Uterus (tissue), 4 donors: ENCODE results near the gene HS3ST2. TPM values are rescaled to one million over a fixed set of nuclear protein-coding genes. Genes with fewer than 3 reads are reported as not detected.

Source experiments
- DNase-seq, 2 donors: peaks; one replicate each; pipeline ENCODE4 v3.0.0-alpha.2; 2019 to 2020
- H3K27ac ChIP-seq, 2 donors: fragments of 200-600 bp; sonication (generic); 1 replicate in 1 of 2; 2 replicates in 1 of 2; pipeline ENCODE4 v1.5.1; 2016 to 2018
- H3K27me3 ChIP-seq, 2 donors: fragments of 200-600 bp; sonication (generic); one replicate each; pipeline ENCODE4 v1.5.1; 2018 to 2019; ENCODE audit warnings: control low read depth in 1 of 2
- H3K36me3 ChIP-seq, 2 donors: fragments of 200-600 bp; sonication (generic); one replicate each; pipeline ENCODE4 v1.5.1; 2019; ENCODE audit warnings: control low read depth in 1 of 2
- H3K4me1 ChIP-seq, 2 donors: fragments of 200-600 bp; sonication (generic); one replicate each; pipeline ENCODE4 v1.5.1; 2018 to 2019; ENCODE audit warnings: control low read depth in 1 of 2
- H3K4me3 ChIP-seq, 2 donors: fragments of 200-600 bp; sonication (generic); 1 replicate in 1 of 2; 2 replicates in 1 of 2; pipeline ENCODE4 v1.5.1; 2018 to 2019; ENCODE audit warnings: mild to moderate bottlenecking in 1 of 2
- H3K9me3 ChIP-seq, 2 donors: fragments of 200-600 bp; sonication (generic); one replicate each; pipeline ENCODE4 v1.5.1; 2019; ENCODE audit warnings: control low read depth in 1 of 2
- CTCF ChIP-seq, 4 experiments: fragments of 200-600 bp in 2 of 4; fragments of 450-650 bp in 2 of 4; sonication (generic) in 2 of 4; IDR thresholded peaks; one replicate each; pipeline ENCODE4 v1.5.1; 2016 to 2019; ENCODE audit warnings: antibody characterized with exemption in 4 of 4, mild to moderate bottlenecking in 2 of 4, moderate library complexity in 1 of 4
- POLR2A ChIP-seq, 2 donors: fragments of 450-650 bp; IDR thresholded peaks; one replicate each; pipeline ENCODE4 v1.6.1; 2016; ENCODE audit warnings: antibody characterized with exemption in 2 of 2, mild to moderate bottlenecking in 1 of 2, moderate library complexity in 1 of 2
- intact Hi-C: fragments of 100-400 bp; cut with DNase I; formaldehyde crosslinking; loops from one replicate; pipeline ENCODE4 v1.15.1; 2023; ENCODE audit warnings: low total_unique reads
- total RNA-seq, 4 donors: library from RNA; depleted of rRNA in 3 of 4; stranded (reverse); fragments of >200 nt in 3 of 4; gene quantifications; one replicate each; pipeline versions ENCODE4 v1.1.0 to v1.2.4, GENCODE V29; 2014 to 2023
- donor health status: DM: yes; HTN: yes; CAD: no.

The HS3ST2 gene
- total RNA-seq, 4 donors from 2014 or later, result 1.2 TPM; not detected in 3

- DNase-seq, result peak in 1 of 2 donors; percentile 15
- Histone ChIP-seq H3K27ac (no peak overlapping the region), H3K9me3 (no peaks in the 10 kb centered on the region), H3K36me3 (no peaks in the 10 kb centered on the region), H3K4me3 (no peak overlapping the region), H3K27me3 (no peaks in the 10 kb centered on the region), H3K4me1 (no peaks in the 10 kb centered on the region)
- intact Hi-C loops, result no loop called here
- TF ChIP-seq CTCF (IDR thresholded peaks at IDR 0.05) (no peak), POLR2A (IDR thresholded peaks at IDR 0.05) (no peak)
Observed at GRCh38 chr16:22948058-22948602, 134.2 kb downstream of the HS3ST2 start.

- peak; percentile 59 to 63 for DNase-seq
- intact Hi-C loops, result no loop called here
- peak; percentile 61 to 74 (median 72) for TF ChIP-seq CTCF (IDR thresholded peaks at IDR 0.05)
- TF ChIP-seq POLR2A (IDR thresholded peaks at IDR 0.05), result no peak
Observed at GRCh38 chr16:22948603-22949368, 134.8 kb downstream of the HS3ST2 start.

GRCh38 chr16:22955461-22956070 lies 141.6 kb downstream of the HS3ST2 start:
- intact Hi-C loops, result no loop called here
- H3K4me3 ChIP-seq, result no peak overlapping the region
- DNase-seq, result peak in 1 of 2 donors; percentile 15
- no peaks in the 10 kb centered on the region for H3K9me3 ChIP-seq
- H3K27ac ChIP-seq, result no peak overlapping the region
- H3K36me3 ChIP-seq, result no peaks in the 10 kb centered on the region
- no peaks in the 10 kb centered on the region for H3K27me3 ChIP-seq
- TF ChIP-seq POLR2A (IDR thresholded peaks at IDR 0.05) (no peak), CTCF (IDR thresholded peaks at IDR 0.05) (no peak)
- H3K4me1 ChIP-seq, result no peaks in the 10 kb centered on the region

More at GRCh38 chr16:22948603-22949368, 134.8 kb downstream of the HS3ST2 start:
- H3K9me3 ChIP-seq, result no peaks in the 10 kb centered on the region
- no peak overlapping the region for H3K4me3 ChIP-seq
- no peaks in the 10 kb centered on the region for H3K36me3 ChIP-seq
- H3K27ac ChIP-seq, result no peak overlapping the region
- H3K4me1 ChIP-seq, result no peaks in the 10 kb centered on the region
- H3K27me3 ChIP-seq, result no peaks in the 10 kb centered on the region

GRCh38 chr16:22961206-22961605 lies 147.2 kb downstream of the HS3ST2 start:
- no peaks in the 10 kb centered on the region for H3K27me3 ChIP-seq
- no peak for DNase-seq
- intact Hi-C loops, result no loop called here
- no peak overlapping the region for H3K4me3 ChIP-seq
- no peak overlapping the region for H3K27ac ChIP-seq
- TF ChIP-seq CTCF (IDR thresholded peaks at IDR 0.05), result no peak
- no peak for TF ChIP-seq POLR2A (IDR thresholded peaks at IDR 0.05)
- no peaks in the 10 kb centered on the region for H3K4me1 ChIP-seq
- H3K9me3 ChIP-seq, result no peaks in the 10 kb centered on the region
- H3K36me3 ChIP-seq, result no peaks in the 10 kb centered on the region

- no peak overlapping the region for H3K27ac ChIP-seq
- no peaks in the 10 kb centered on the region for H3K9me3 ChIP-seq
- intact Hi-C loops, result no loop called here
- H3K4me1 ChIP-seq, result no peaks in the 10 kb centered on the region
- TF ChIP-seq POLR2A (IDR thresholded peaks at IDR 0.05), result no peak
- no peak for TF ChIP-seq CTCF (IDR thresholded peaks at IDR 0.05)
- H3K4me3 ChIP-seq, result no peak overlapping the region
- no peaks in the 10 kb centered on the region for H3K27me3 ChIP-seq
- no peak for DNase-seq
- no peaks in the 10 kb centered on the region for H3K36me3 ChIP-seq
Observed at GRCh38 chr16:22962905-22963304, 148.9 kb downstream of the HS3ST2 start.
